NCI-H146 treated with DMSO at 0.1 percent for 48 hours (cell line): Measurements from ENCODE around the gene IQUB.
"Not testable (repeated sequence)": the region's sequence is repeated elsewhere in the genome, so short reads cannot be mapped to it uniquely, and the experiment has no call there.

ENCODE experiments used
- DNase-seq: peaks from one replicate; lab custom pipeline; 2025; ENCODE audit not compliant: unreplicated experiment; lab: John Stamatoyannopoulos, UW

The IQUB gene

GRCh38 chr7:123548406-123548805, 14.0 kb upstream of the IQUB start:
- DNase-seq = no peak

- no peak for DNase-seq
Observed at GRCh38 chr7:123539871-123540270, 5.5 kb upstream of the IQUB start.

- DNase-seq = no peak
Observed at GRCh38 chr7:123538897-123539296, 4.5 kb upstream of the IQUB start.

GRCh38 chr7:123538189-123538714, 3.9 kb upstream of the IQUB start:
- no peak for DNase-seq

GRCh38 chr7:123537026-123537642, 2.7 kb upstream of the IQUB start:
- peak; percentile 6 for DNase-seq

DNA sequence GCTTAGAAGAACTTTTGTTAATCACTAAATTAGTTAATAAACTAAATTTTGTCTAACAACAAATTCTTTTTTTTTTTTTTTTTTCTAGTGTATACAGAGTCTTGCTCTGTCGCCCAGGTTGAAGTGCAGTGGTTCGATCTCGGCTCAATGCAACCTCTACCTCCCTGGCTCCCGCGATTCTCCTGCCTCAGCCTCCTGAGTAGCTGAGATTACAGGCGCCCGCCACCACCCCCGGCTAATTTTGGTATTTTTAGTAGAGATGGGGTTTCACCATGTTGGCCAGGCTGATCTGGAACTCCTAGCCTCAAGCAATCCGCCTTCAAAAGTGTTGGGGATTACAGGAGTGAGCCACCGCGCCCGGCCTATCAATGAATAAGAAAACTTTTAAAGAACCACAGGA, 1.1 kb upstream of the IQUB start:
- no peak for DNase-seq

DNA sequence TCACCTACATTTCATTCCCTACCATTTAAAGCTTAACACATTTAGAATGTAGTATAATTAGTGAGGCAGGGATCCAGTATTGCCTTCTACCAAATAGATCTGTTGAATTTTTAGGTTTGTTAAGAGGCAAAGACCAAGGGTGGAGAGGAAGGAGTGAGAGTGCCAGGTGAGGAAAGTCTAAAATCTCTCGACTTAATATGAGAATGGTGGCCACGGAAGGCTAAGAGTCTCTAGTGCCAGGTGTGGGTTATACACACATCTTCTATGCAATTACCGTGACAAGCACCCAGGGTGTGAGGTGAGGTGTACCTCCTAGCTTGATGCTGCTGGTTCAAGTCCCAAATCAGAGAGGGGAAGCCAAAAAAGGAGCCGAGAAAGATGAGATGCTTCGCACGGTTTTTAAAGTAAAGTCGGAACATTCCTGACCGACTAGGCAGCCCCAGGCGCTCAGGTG, 439 bp downstream of the IQUB start:
- DNase-seq = no peak

DNA sequence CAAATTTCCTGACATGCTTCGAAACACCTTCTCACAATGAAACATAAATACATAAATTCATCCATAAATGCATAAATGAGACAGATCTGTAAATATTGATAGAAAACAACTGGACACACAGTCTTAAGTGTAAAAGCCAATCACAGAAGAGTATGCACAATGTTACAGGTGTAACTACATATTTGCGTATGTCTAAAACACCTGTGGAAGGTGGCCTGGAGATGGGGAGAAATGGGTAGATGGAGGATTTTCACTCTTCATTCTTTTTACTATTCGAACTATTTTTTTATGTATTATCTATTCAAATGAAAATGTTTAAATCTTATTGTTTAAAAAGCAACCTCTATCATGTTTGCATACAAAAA, 860 bp downstream of the IQUB start:
- no peak for DNase-seq

- not testable (repeated sequence) for DNase-seq
Observed at GRCh38 chr7:123532788-123533552, 1.4 kb downstream of the IQUB start.

GRCh38 chr7:123532343-123532742, 2.1 kb downstream of the IQUB start:
- not testable (repeated sequence) for DNase-seq

GRCh38 chr7:123530035-123530591, 4.3 kb downstream of the IQUB start:
- DNase-seq = not testable (repeated sequence)

DNA sequence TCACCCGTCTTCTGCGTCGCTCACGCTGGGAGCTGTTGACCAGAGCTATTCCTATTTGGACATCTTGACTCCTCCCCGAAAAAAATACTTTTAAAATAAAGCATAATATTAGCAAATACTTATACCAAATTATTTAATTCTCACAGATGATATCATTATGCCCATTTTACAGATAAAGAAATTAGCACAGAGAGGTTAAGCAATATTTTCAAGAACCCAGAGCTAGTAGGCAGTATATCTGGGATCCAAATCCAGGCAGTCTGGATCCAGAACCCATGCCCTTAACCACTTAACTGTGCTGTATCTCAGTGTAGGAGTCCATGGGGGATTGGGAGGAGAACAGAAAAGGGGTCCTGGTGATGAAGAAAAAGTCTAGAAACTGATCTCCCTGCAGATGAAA, 6.1 kb downstream of the IQUB start:
- DNase-seq = no peak

DNA sequence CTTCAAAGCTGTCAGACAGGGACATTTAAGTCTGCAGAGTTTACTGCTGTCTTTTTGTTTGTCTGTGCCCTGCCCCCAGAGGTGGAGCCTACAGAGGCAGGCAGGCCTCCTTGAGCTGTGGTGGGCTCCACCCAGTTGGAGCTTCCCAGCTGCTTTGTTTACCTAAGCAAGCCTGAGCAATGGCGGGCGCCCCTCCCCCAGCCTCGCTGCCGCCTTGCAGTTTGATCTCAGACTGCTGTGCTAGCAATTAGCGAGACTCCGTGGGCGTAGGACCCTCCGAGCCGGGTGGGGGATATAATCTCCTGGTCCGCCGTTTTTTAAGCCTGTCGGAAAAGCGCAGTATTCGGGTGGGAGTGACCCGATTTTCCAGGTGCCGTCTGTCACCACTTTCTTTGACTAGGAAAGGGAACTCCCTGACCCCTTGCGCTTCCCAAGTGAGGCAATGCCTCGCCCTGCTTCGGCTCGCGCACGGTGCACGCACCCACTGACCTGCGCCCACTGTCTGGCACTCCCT, 6.6 kb downstream of the IQUB start:
- not testable (repeated sequence) for DNase-seq

- not testable (repeated sequence) for DNase-seq
Observed at GRCh38 chr7:123526533-123526932, 7.9 kb downstream of the IQUB start.

GRCh38 chr7:123522066-123522465, 12.3 kb downstream of the IQUB start:
- DNase-seq = no peak

DNA sequence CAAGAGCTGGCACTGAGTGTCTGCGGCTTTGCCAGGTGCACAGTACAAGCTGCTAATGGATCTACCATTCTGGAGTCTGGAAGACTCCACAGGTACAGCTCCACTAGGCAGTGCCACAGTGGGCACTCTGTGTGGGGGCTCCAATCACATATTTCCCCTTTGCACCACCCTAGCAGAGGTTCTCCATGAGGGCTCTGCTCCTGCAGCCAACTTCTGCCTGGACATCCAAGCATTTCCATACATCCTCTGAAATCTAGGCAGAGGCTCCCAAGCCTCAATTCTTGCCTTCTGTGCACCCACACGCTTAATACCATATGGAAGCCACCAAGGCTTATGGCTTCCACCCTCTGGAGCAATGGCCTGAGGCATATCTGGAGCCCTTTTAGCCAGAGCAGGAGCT, 29.2 kb downstream of the IQUB start:
- DNase-seq = no peak

GRCh38 chr7:123502201-123502600, 32.2 kb downstream of the IQUB start:
- DNase-seq = no peak

- DNase-seq = no peak
Observed at GRCh38 chr7:123500878-123501489, 33.4 kb downstream of the IQUB start.

DNA sequence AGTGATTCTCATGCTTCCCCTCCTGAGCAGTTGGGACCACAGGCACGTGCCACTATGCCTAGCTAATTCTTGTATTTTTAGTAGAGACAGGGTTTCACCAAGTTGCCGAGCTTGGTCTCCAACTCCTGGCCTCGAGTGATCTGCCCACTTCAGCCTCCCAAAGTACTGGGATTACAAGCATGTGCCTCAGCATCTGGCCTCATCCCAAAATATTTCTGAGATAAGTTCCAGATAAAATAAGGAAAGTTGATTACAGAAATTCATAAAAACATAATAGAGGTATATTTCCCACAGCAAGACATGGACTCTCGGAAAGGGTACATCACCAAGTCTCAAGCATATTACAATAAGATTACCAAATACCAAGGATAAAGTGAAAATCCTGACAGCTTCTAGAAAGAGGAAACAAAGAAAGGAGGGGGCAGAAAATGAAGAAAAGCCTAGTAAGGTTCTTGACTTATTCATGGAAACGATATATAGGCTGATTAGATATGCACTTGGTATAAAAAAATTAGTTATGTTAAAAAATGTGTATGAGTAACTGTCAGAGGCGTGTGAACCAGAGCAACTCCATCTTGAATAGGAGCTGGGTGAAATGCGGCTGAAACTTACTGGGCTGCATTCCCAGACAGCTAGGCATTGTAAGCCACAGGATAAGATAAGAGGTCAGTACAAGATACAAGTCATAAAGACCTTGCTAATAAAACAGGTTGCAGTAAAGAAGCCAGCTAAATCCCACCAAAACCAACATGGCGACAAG, 35.0 kb downstream of the IQUB start:
- DNase-seq = no peak

DNA sequence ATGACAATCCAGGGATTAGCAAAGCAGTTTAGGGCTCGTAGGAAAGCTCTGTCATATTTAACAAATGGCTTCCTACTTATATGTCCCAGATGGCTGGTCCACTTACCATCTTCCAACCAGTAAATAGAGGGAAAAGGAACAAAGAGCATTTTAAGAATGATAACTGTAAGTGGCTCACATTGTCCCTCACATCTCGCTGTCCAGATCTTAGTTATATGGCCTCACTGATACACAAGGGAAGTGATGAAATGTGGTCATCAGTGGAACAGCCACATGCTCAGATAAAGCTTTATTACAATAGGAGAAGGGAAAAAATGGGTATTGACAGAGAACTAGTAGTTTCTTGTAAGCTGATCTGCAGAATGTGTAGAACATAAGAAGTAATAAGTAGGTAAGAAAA, 35.8 kb downstream of the IQUB start:
- DNase-seq = no peak

DNA sequence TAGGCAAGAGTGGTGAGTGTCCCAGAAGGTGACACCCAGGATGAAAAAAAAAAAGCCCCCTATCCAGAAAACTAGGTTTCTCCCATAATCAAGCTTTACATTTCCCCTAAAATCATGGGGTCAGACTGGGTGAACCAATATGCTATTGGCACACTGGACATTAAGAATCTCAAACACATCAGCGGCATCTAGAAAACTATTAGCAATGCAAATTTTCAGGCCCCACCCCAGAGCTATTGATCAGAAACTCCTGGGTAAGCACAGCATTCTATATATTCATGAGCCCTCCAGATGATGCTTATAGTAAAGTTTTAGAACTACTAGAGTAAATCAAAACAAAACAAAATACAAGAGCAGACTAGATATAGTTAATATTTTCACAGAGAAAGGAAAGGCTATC, 36.4 kb downstream of the IQUB start:
- DNase-seq = no peak
